ENCODE measurements around the gene SMYD3. TPM values are rescaled to one million over a fixed set of nuclear protein-coding genes. Genes with fewer than 3 reads are reported as not detected.
A peak's percentile ranks its signal among the peaks of the same experiment; 100 is the strongest.

Gene SMYD3
- total and polyA plus RNA-seq, 2 experiments from 2014 or later = 30.8 to 68.5 TPM

DNA sequence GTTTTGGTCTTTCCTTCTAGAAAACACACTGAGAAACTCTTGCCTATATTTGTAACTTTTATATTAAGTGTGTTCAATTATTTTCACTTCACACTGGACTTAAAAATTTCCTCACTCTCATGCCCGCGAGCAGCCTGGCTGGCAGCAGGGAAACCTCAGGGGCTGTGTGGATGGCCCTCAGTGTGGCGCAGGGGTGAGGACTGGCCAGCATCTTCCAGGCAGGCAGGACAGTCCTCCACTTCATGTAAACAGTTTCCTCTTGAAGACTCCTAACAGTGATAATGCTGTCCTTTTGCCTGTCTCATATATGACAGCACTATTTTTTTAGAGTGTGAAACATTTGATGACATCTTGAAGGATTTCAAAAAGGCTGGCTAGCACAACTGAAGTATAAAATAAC lies 733.7 kb downstream of the SMYD3 start:
- 86% methylated on average over 3 of the region's 3 CpGs for WGBS (ENCODE audit: low lambda C conversion rate, missing lambda C conversion rate)
- Histone ChIP-seq H3K36me3 (replicated peaks; ENCODE audit: insufficient read depth, low read depth) (no peaks in the 10 kb centered on the region), H3K79me2 (no peaks in the 10 kb centered on the region), H3K9me3 (ENCODE audit: low read depth) (peaks cover 6% of the 10 kb centered on the region), H3K4me2 (no peak overlapping the region), H3K4me3 (no peak overlapping the region), H3K27ac (no peak overlapping the region), H2AFZ (no peak overlapping the region), H4K20me1 (ENCODE audit: insufficient read depth, poor library complexity, severe bottlenecking) (no peaks in the 10 kb centered on the region), H3K4me1 (ENCODE audit: insufficient read depth) (peaks cover 19% of the 10 kb centered on the region), H3K9me2 (replicated peaks; ENCODE audit: insufficient read depth) (no peaks in the 10 kb centered on the region), H3K27me3 (no peaks in the 10 kb centered on the region)
- DNase-seq (ENCODE audit: low spot score) = no peak
- TF ChIP-seq EZH2 (IDR thresholded peaks at IDR 0.05; ENCODE audit: borderline replicate concordance) (no peak), EZH2phosphoT487 (IDR thresholded peaks at IDR 0.05; ENCODE audit: low read depth, severe bottlenecking, unreplicated experiment) (no peak), CTCF (IDR thresholded peaks at IDR 0.05; ENCODE audit: poor library complexity) (no peak)

GRCh38 chr1:245772739-245773138 lies 734.3 kb downstream of the SMYD3 start:
- Histone ChIP-seq H3K4me1 (ENCODE audit: insufficient read depth) (peaks cover 19% of the 10 kb centered on the region), H3K9me3 (ENCODE audit: low read depth) (peaks cover 6% of the 10 kb centered on the region), H3K36me3 (replicated peaks; ENCODE audit: insufficient read depth, low read depth) (no peaks in the 10 kb centered on the region), H3K4me3 (no peak overlapping the region), H3K27ac (no peak overlapping the region), H4K20me1 (ENCODE audit: insufficient read depth, poor library complexity, severe bottlenecking) (no peaks in the 10 kb centered on the region), H2AFZ (no peak overlapping the region), H3K79me2 (no peaks in the 10 kb centered on the region), H3K9me2 (replicated peaks; ENCODE audit: insufficient read depth) (no peaks in the 10 kb centered on the region), H3K27me3 (no peaks in the 10 kb centered on the region), H3K4me2 (no peak overlapping the region)
- DNase-seq (ENCODE audit: low spot score) = no peak
- 60% methylated on average over 1 of the region's 1 CpG for WGBS (ENCODE audit: low lambda C conversion rate, missing lambda C conversion rate)
- no peak for TF ChIP-seq EZH2phosphoT487 (IDR thresholded peaks at IDR 0.05; ENCODE audit: low read depth, severe bottlenecking, unreplicated experiment)
- no peak for TF ChIP-seq CTCF (IDR thresholded peaks at IDR 0.05; ENCODE audit: poor library complexity)
- TF ChIP-seq EZH2 (IDR thresholded peaks at IDR 0.05; ENCODE audit: borderline replicate concordance) = no peak

- Histone ChIP-seq H3K27me3 (no peaks in the 10 kb centered on the region), H3K36me3 (replicated peaks; ENCODE audit: insufficient read depth, low read depth) (no peaks in the 10 kb centered on the region), H3K9me3 (ENCODE audit: low read depth) (peaks cover 6% of the 10 kb centered on the region), H3K27ac (peak overlapping the region; percentile 11), H3K4me2 (no peak overlapping the region), H4K20me1 (ENCODE audit: insufficient read depth, poor library complexity, severe bottlenecking) (no peaks in the 10 kb centered on the region), H3K4me1 (ENCODE audit: insufficient read depth) (peaks cover 19% of the 10 kb centered on the region), H2AFZ (no peak overlapping the region), H3K4me3 (no peak overlapping the region), H3K9me2 (replicated peaks; ENCODE audit: insufficient read depth) (no peaks in the 10 kb centered on the region), H3K79me2 (no peaks in the 10 kb centered on the region)
- no peak for DNase-seq (ENCODE audit: low spot score)
- WGBS (ENCODE audit: low lambda C conversion rate, missing lambda C conversion rate) = 89% methylated on average over 1 of the region's 1 CpG
- TF ChIP-seq EZH2phosphoT487 (IDR thresholded peaks at IDR 0.05; ENCODE audit: low read depth, severe bottlenecking, unreplicated experiment) (no peak), CTCF (IDR thresholded peaks at IDR 0.05; ENCODE audit: poor library complexity) (no peak), EZH2 (IDR thresholded peaks at IDR 0.05; ENCODE audit: borderline replicate concordance) (no peak)
These were observed 734.8 kb downstream of the SMYD3 start for GRCh38 chr1:245772325-245772724.

Measured in hepatocyte (in vitro differentiated cells).